ENCODE results near the gene NMNAT2. TPM values are rescaled to one million over a fixed set of nuclear protein-coding genes. Genes with fewer than 3 reads are reported as not detected.

Gene NMNAT2
- total RNA-seq, 1 experiment from 2014 or later: not detected

- Histone ChIP-seq H3K9me2 (ENCODE audit: insufficient read depth) (no peaks in the 10 kb centered on the region), H3K27me3 (ENCODE audit: insufficient read depth, low read length) (no peaks in the 10 kb centered on the region), H3K4me1 (ENCODE audit: control insufficient read depth in 1 of 2, insufficient read depth in 2 of 2, low read length in 2 of 2) (no peaks in the 10 kb centered on the region), H3K9me3 (ENCODE audit: control insufficient read depth in 1 of 2, insufficient read depth in 1 of 2, low read depth in 1 of 2, low read length in 2 of 2) (no peaks in the 10 kb centered on the region), H3K79me2 (ENCODE audit: insufficient read depth, low read length) (no peaks in the 10 kb centered on the region), H3K9ac (ENCODE audit: low read length) (no peak overlapping the region), H3K4me2 (ENCODE audit: low read length) (no peak overlapping the region), H3K27ac (ENCODE audit: low read depth, low read length) (no peak overlapping the region), H4K20me1 (ENCODE audit: insufficient read depth) (no peaks in the 10 kb centered on the region), H2AFZ (ENCODE audit: low read depth, low read length, poor library complexity, severe bottlenecking) (no peak overlapping the region), H3K4me3 (replicated peaks in 1 of 2; ENCODE audit: low read depth in 1 of 2, low read length in 2 of 2) (no peak overlapping the region), H3K36me3 (ENCODE audit: control insufficient read depth in 1 of 2, insufficient read depth in 2 of 2, low read length in 2 of 2) (no peaks in the 10 kb centered on the region)
- intact Hi-C loops (cut with micrococcal nuclease): no loop called here
- no TSS peak for BruUV-seq (replicated peaks)
- RAD21 ChIA-PET (ENCODE audit: low non-redundant PET in 1 of 2, low total read pairs in 2 of 2, uncharacterized antibody in 2 of 2, unreplicated experiment in 2 of 2): no interaction called here
- no peak for DNase-seq (ENCODE audit: low read depth, low spot score)
- TF ChIP-seq FOSL1 (IDR thresholded peaks at IDR 0.05; ENCODE audit: low read depth) (no peak), EZH2phosphoT487 (IDR thresholded peaks at IDR 0.05; ENCODE audit: borderline replicate concordance) (no peak), ZNF274 (IDR thresholded peaks at IDR 0.05; ENCODE audit: low read depth, low read length) (no peak), SP1 (IDR thresholded peaks at IDR 0.05; ENCODE audit: low read depth) (no peak), SIN3A (IDR thresholded peaks at IDR 0.05; ENCODE audit: low read depth) (no peak), SRF (IDR thresholded peaks at IDR 0.05; ENCODE audit: low read depth) (no peak), ATF3 (IDR thresholded peaks at IDR 0.05) (no peak), RAD21 (IDR thresholded peaks at IDR 0.05; ENCODE audit: low read depth) (no peak)
- TF ChIP-seq, protein P1, sequence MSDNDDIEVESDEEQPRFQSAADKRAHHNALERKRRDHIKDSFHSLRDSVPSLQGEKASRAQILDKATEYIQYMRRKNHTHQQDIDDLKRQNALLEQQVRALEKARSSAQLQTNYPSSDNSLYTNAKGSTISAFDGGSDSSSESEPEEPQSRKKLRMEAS (IDR thresholded peaks at IDR 0.05): no peak
- TF ChIP-seq, protein P2, sequence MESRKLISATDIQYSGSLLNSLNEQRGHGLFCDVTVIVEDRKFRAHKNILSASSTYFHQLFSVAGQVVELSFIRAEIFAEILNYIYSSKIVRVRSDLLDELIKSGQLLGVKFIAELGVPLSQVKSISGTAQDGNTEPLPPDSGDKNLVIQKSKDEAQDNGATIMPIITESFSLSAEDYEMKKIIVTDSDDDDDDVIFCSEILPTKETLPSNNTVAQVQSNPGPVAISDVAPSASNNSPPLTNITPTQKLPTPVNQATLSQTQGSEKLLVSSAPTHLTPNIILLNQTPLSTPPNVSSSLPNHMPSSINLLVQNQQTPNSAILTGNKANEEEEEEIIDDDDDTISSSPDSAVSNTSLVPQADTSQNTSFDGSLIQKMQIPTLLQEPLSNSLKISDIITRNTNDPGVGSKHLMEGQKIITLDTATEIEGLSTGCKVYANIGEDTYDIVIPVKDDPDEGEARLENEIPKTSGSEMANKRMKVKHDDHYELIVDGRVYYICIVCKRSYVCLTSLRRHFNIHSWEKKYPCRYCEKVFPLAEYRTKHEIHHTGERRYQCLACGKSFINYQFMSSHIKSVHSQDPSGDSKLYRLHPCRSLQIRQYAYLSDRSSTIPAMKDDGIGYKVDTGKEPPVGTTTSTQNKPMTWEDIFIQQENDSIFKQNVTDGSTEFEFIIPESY (IDR thresholded peaks at IDR 0.05; ENCODE audit: extremely low read depth, insufficient replicate concordance, low read length): no peak
- POLR2A ChIA-PET: no interaction called here
- CTCF ChIA-PET: no interaction called here
- ATAC-seq: no peak
These were observed 26.1 kb upstream of the NMNAT2 start for GRCh38 chr1:183444243-183444642.

Measured in HCT116 (cell line).